Endothelial cell of umbilical vein (primary cell): ENCODE measurements around the gene PLN. TPM values are rescaled to one million over a fixed set of nuclear protein-coding genes. Genes with fewer than 3 reads are reported as not detected.

Source experiments
- BruUV-seq: library from RNA; stranded (reverse); fragments of 400-500 nt; replicated peaks from 2 replicates; lab custom pipeline; 2021; lab: Mats Ljungman, UMichigan
- CTCF ChIA-PET: fragments of 300-600, 350-600 bp; sonication (Branson Sonifier 250); formaldehyde crosslinking; loops from one replicate; lab custom pipeline; 2021; ENCODE audit warnings: antibody characterized with exemption, inconsistent platforms; lab: Charles Lee
- POLR2A ChIA-PET: fragments of 300-600, 350-600 bp; sonication (Branson Sonifier 250); formaldehyde crosslinking; loops from one replicate; lab custom pipeline; 2021; ENCODE audit warnings: antibody characterized with exemption, inconsistent platforms; lab: Charles Lee
- DNase-seq: peaks from one replicate; pipeline ENCODE4 v3.0.0-alpha.2; 2011; ENCODE audit warnings: low read depth, low spot score
- FAIRE-seq: peaks from 2 replicates; lab custom pipeline; 2011; peaks lifted over from hg19 to GRCh38; lab: Jason Lieb, UNC
- H2AFZ ChIP-seq: 2 replicates; pipeline ENCODE4 v1.6.0; 2012; ENCODE audit warnings: low read depth, low read length, control low read depth, inconsistent platforms
- H3K27ac ChIP-seq: 2 replicates; pipeline ENCODE4 v1.5.1; 2011; ENCODE audit warnings: low read depth, mild to moderate bottlenecking, control low read depth, low read length, moderate library complexity; ENCODE audit not compliant: insufficient read depth
- H3K27me3 ChIP-seq, 2 experiments: 2 replicates each; pipeline versions ENCODE4 v1.6.0 to v1.6.1; 2011; ENCODE audit warnings: low read length in 2 of 2, mixed read lengths in 1 of 2; ENCODE audit not compliant: control insufficient read depth in 2 of 2, insufficient read depth in 2 of 2
- H3K36me3 ChIP-seq, 2 experiments: 2 replicates in 1 of 2; 3 replicates in 1 of 2; pipeline ENCODE4 v1.5.1; 2011; ENCODE audit warnings: low read length in 2 of 2, mild to moderate bottlenecking in 1 of 2, moderate library complexity in 1 of 2; ENCODE audit not compliant: control insufficient read depth in 2 of 2, insufficient read depth in 2 of 2; ENCODE audit errors: extremely low read depth in 1 of 2
- H3K4me1 ChIP-seq: 3 replicates; pipeline ENCODE4 v1.5.1; 2011; ENCODE audit warnings: mild to moderate bottlenecking, low read length; ENCODE audit not compliant: control insufficient read depth, insufficient read depth; ENCODE audit errors: extremely low read depth
- H3K4me2 ChIP-seq: 2 replicates; pipeline ENCODE4 v1.6.1; 2011; ENCODE audit warnings: low read length, control low read depth, mixed read lengths; ENCODE audit not compliant: insufficient read depth
- H3K4me3 ChIP-seq, 3 experiments: fragments of 200-600 bp in 1 of 3; sonication (generic), shearing (Covaris generic) in 1 of 3; replicated peaks in 1 of 3; 2 replicates each; pipeline ENCODE4 v1.5.1; 2011 to 2016; ENCODE audit warnings: control low read depth in 3 of 3, low read length in 3 of 3, mild to moderate bottlenecking in 2 of 3, inconsistent platforms in 1 of 3, low read depth in 1 of 3, moderate library complexity in 1 of 3; ENCODE audit not compliant: insufficient read depth in 1 of 3
- H3K79me2 ChIP-seq: 2 replicates; pipeline ENCODE4 v1.6.0; 2012; ENCODE audit warnings: low read length, inconsistent platforms; ENCODE audit not compliant: control insufficient read depth, insufficient read depth
- H3K9ac ChIP-seq: replicated peaks from 2 replicates; pipeline ENCODE3; 2011; ENCODE audit warnings: low read length, control low read depth; ENCODE audit not compliant: insufficient read depth; ENCODE audit errors: extremely low read depth
- H3K9me1 ChIP-seq: replicated peaks from 3 replicates; pipeline ENCODE4 v1.6.0; 2011; ENCODE audit warnings: mild to moderate bottlenecking, low read length; ENCODE audit not compliant: control insufficient read depth, insufficient read depth; ENCODE audit errors: extremely low read depth
- H3K9me3 ChIP-seq: replicated peaks from 2 replicates; pipeline ENCODE4 v1.5.1; 2012; ENCODE audit warnings: low read length, inconsistent platforms; ENCODE audit not compliant: control insufficient read depth, insufficient read depth
- H4K20me1 ChIP-seq: replicated peaks from 2 replicates; pipeline ENCODE3; 2011; ENCODE audit warnings: mild to moderate bottlenecking, low read length; ENCODE audit not compliant: control insufficient read depth, insufficient read depth; ENCODE audit errors: extremely low read depth
- EZH2 ChIP-seq: IDR thresholded peaks from 2 replicates; pipeline ENCODE4 v1.6.1; 2012; ENCODE audit warnings: borderline replicate concordance, low read depth, mild to moderate bottlenecking, moderate library complexity, low read length, inconsistent platforms; ENCODE audit not compliant: severe bottlenecking
- FOS ChIP-seq: IDR thresholded peaks from 2 replicates; pipeline ENCODE4 v1.6.1; 2011; ENCODE audit warnings: mild to moderate bottlenecking, low read length, moderate library complexity, borderline replicate concordance; ENCODE audit not compliant: insufficient read depth
- JUN ChIP-seq: IDR thresholded peaks from 2 replicates; pipeline ENCODE4 v1.6.1; 2011; ENCODE audit warnings: borderline replicate concordance, low read depth; ENCODE audit not compliant: insufficient read length, insufficient read depth
- MYC ChIP-seq: IDR thresholded peaks from one replicate; pipeline ENCODE4 v1.6.1; 2011; ENCODE audit warnings: mild to moderate bottlenecking, low read depth, low read length
- POLR2A ChIP-seq: IDR thresholded peaks from 2 replicates; pipeline ENCODE4 v1.6.1; 2012; ENCODE audit warnings: low read depth, mild to moderate bottlenecking, control low read depth, low read length
- POLR2AphosphoS5 ChIP-seq: IDR thresholded peaks from 2 replicates; pipeline ENCODE4 v1.6.1; 2012; ENCODE audit warnings: low read depth, mild to moderate bottlenecking, control low read depth, low read length, moderate library complexity; ENCODE audit not compliant: insufficient read depth
- dilution Hi-C: fragments of 300-500 bp; cut with MboI; formaldehyde crosslinking; loops from one replicate; pipeline ENCODE4 v1.15.0; 2019; ENCODE audit warnings: low sequenced_read_pairs; ENCODE audit not compliant: extremely low pct_ligation_motif_present
- intact Hi-C: fragments of 100-400 bp; cut with micrococcal nuclease; formaldehyde crosslinking; loops from one replicate; pipeline ENCODE4 v1.10.0; 2022
- polyA plus RNA-seq, 4 experiments: library from polyadenylated mRNA; depleted of rRNA in 3 of 4; stranded (reverse) in 3 of 4; unstranded in 1 of 4; fragments of >200 nt; gene quantifications; 2 replicates each; pipeline versions ENCODE4 v1.2.1 to v1.2.3, GENCODE V29; 2011 to 2012; ENCODE audit warnings: missing spikeins in 1 of 4
- total RNA-seq: library from RNA; stranded (reverse); gene quantifications from 2 replicates; pipeline ENCODE4 v1.2.3, GENCODE V29; 2021
- TF ChIP-seq, protein P1 (sequence below): IDR thresholded peaks from 2 replicates; pipeline ENCODE4 v1.6.1; 2011; ENCODE audit not compliant: insufficient read depth, insufficient read length
- TF ChIP-seq, protein P2 (sequence below), 2 donors: IDR thresholded peaks; 1 replicate in 1 of 2; 2 replicates in 1 of 2; pipeline ENCODE4 v1.5.1; 2011; ENCODE audit warnings: low read length in 2 of 2, mild to moderate bottlenecking in 2 of 2, moderate library complexity in 2 of 2, control low read depth in 1 of 2, inconsistent platforms in 1 of 2, low read depth in 1 of 2; ENCODE audit not compliant: insufficient read depth in 1 of 2; ENCODE audit errors: extremely low read depth in 1 of 2

The PLN gene
- total and polyA plus RNA-seq, 2 donors (not counting 3 experiments of a cell fraction or from before 2014, with no cell fraction given): not detected

DNA sequence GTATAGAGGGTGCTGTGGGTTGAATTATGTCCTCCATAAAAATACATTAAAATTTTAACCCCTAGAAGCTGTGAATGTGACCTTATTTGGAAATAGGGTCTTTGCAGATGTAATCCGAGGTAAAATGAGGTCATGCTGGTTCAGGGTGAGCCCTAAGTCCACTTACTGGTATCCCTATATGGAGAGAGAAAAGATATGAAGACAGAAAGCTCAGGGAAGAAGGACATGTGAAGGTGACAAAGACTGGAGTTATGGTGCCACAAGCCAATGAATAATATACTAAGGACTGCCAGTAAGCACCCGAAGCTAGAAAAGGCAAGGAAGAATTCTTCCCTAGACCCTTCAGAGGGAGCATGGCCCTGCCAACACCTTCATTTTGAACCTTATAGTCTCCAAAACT is 50.2 kb downstream of the PLN start:
- H3K27me3 ChIP-seq: no peaks in the 10 kb centered on the region
- no peaks in the 10 kb centered on the region for H3K36me3 ChIP-seq
- H4K20me1 ChIP-seq: no peaks in the 10 kb centered on the region
- no peak overlapping the region for H3K4me2 ChIP-seq
- BruUV-seq: no TSS peak
- H3K79me2 ChIP-seq: peaks cover 31% of the 10 kb centered on the region
- intact Hi-C loops (no loop called here), dilution Hi-C loops (no loop called here)
- no peaks in the 10 kb centered on the region for H3K4me1 ChIP-seq
- no peak overlapping the region for H3K4me3 ChIP-seq
- TF ChIP-seq, protein P1, sequence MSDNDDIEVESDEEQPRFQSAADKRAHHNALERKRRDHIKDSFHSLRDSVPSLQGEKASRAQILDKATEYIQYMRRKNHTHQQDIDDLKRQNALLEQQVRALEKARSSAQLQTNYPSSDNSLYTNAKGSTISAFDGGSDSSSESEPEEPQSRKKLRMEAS: no peak
- no peak for TF ChIP-seq POLR2A
- TF ChIP-seq, protein P2, sequence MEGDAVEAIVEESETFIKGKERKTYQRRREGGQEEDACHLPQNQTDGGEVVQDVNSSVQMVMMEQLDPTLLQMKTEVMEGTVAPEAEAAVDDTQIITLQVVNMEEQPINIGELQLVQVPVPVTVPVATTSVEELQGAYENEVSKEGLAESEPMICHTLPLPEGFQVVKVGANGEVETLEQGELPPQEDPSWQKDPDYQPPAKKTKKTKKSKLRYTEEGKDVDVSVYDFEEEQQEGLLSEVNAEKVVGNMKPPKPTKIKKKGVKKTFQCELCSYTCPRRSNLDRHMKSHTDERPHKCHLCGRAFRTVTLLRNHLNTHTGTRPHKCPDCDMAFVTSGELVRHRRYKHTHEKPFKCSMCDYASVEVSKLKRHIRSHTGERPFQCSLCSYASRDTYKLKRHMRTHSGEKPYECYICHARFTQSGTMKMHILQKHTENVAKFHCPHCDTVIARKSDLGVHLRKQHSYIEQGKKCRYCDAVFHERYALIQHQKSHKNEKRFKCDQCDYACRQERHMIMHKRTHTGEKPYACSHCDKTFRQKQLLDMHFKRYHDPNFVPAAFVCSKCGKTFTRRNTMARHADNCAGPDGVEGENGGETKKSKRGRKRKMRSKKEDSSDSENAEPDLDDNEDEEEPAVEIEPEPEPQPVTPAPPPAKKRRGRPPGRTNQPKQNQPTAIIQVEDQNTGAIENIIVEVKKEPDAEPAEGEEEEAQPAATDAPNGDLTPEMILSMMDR (IDR thresholded peaks at IDR 0.05; ENCODE audit: extremely low read depth in 1 of 2, insufficient read depth in 1 of 2, low read depth in 1 of 2, low read length in 2 of 2): no peak
- TF ChIP-seq FOS: no peak
- TF ChIP-seq MYC: no peak
- FAIRE-seq: no peak
- H3K9ac ChIP-seq: no peak overlapping the region
- ChIA-PET CTCF (interaction anchor here (1.7 kb wide), 1 partner anchor 8 kb away, joined by 8 read pairs; no protein-coding TSS in a partner anchor), POLR2A (no interaction called here)
- no peak overlapping the region for H3K27ac ChIP-seq
- H3K9me1 ChIP-seq: no peaks in the 10 kb centered on the region
- H2AFZ ChIP-seq: no peak overlapping the region
- no peak for DNase-seq
- no peaks in the 10 kb centered on the region for H3K9me3 ChIP-seq

DNA sequence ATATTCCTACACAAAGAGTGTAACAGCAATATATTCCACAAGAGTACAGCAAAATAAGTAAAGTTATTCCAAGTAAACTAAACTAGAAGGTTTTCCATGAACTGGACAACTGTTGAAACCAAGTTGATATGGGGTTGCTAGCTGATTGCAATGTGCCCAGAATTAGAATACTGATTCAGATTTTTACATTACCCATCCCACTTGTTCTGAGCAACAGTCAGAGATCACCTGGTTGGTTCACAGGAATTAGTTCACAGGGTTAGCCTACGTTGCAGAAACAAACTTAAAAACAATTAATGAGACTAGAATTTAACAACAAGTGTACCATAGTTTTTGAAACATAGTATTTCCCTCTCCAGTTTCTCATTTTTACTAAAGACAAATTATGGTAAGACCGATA is 54.2 kb downstream of the PLN start:
- POLR2A ChIA-PET: no interaction called here
- CTCF ChIA-PET: interaction anchor here (1.0 to 1.5 kb wide), 2 partner anchors 16 to 185 kb away, joined by 3 read pairs; no protein-coding TSS in a partner anchor
- H3K79me2 ChIP-seq: peaks cover 10% of the 10 kb centered on the region
- H3K9me3 ChIP-seq: no peaks in the 10 kb centered on the region
- no peaks in the 10 kb centered on the region for H4K20me1 ChIP-seq
- no peaks in the 10 kb centered on the region for H3K9me1 ChIP-seq
- TF ChIP-seq EZH2 (no peak), FOS (no peak), JUN (no peak), POLR2A (no peak), POLR2AphosphoS5 (no peak)
- TF ChIP-seq, protein P2 (IDR thresholded peaks at IDR 0.05; ENCODE audit: extremely low read depth in 1 of 2, insufficient read depth in 1 of 2, low read depth in 1 of 2, low read length in 2 of 2): no peak
- TF ChIP-seq, protein P1: no peak
- H3K4me1 ChIP-seq: no peaks in the 10 kb centered on the region
- H2AFZ ChIP-seq: no peak overlapping the region
- H3K4me2 ChIP-seq: no peak overlapping the region
- no peak overlapping the region for H3K27ac ChIP-seq
- H3K27me3 ChIP-seq: no peaks in the 10 kb centered on the region
- no peak for DNase-seq
- dilution Hi-C loops (no loop called here), intact Hi-C loops (no loop called here)
- no peak for FAIRE-seq
- BruUV-seq: no TSS peak
- no peak overlapping the region for H3K9ac ChIP-seq
- H3K4me3 ChIP-seq: no peak overlapping the region
- H3K36me3 ChIP-seq: no peaks in the 10 kb centered on the region
